Body of pancreas (tissue), 4 donors: ENCODE data around the gene ARHGAP29. TPM values are rescaled to one million over a fixed set of nuclear protein-coding genes. Genes with fewer than 3 reads are reported as not detected.
"Not testable (repeated sequence)": the region's sequence is repeated elsewhere in the genome, so short reads cannot be mapped to it uniquely, and the experiment has no call there.

Source experiments
- ATAC-seq: fragments of 150-250 bp; one replicate; pipeline ENCODE4 v1.9.1; 2016
- DNase-seq, 4 donors: peaks; one replicate each; pipeline ENCODE4 v3.0.0-alpha.2; 2019
- H3K27ac ChIP-seq, 4 donors: fragments of 200-600 bp; sonication (generic); 1 replicate in 3 of 4; 2 replicates in 1 of 4; pipeline versions ENCODE4 v1.5.1 to v1.6.1; 2016 to 2019; ENCODE audit warnings: mild to moderate bottlenecking in 1 of 4, mixed read lengths in 1 of 4, moderate library complexity in 1 of 4
- H3K27me3 ChIP-seq, 2 donors: fragments of 200-600 bp; sonication (generic); one replicate each; pipeline ENCODE4 v1.6.0; 2016; ENCODE audit warnings: mild to moderate bottlenecking in 1 of 2
- H3K36me3 ChIP-seq, 2 donors: fragments of 200-600 bp; sonication (generic); replicated peaks in 1 of 2; 2 replicates each; pipeline ENCODE4 v1.5.1; 2016; ENCODE audit warnings: low read depth in 2 of 2; ENCODE audit not compliant: insufficient read depth in 1 of 2
- H3K4me1 ChIP-seq: fragments of 200-600 bp; sonication (generic); one replicate; pipeline ENCODE4 v1.6.0; 2016
- H3K4me3 ChIP-seq, 2 donors: fragments of 200-600 bp; sonication (generic); 1 replicate in 1 of 2; 2 replicates in 1 of 2; pipeline ENCODE4 v1.5.1; 2016 to 2019
- H3K9me3 ChIP-seq, 3 donors: fragments of 200-600 bp; sonication (generic); 1 replicate in 2 of 3; 2 replicates in 1 of 3; pipeline ENCODE4 v1.5.1; 2016
- POLR2A ChIP-seq, 3 donors: fragments of 450-650 bp; IDR thresholded peaks; one replicate each; pipeline ENCODE4 v1.6.1; 2016; ENCODE audit warnings: antibody characterized with exemption in 3 of 3, mild to moderate bottlenecking in 2 of 3
- WGBS, 2 donors: methylation state at CpG; one replicate each; pipeline ENCODE4 v1.1.5; 2017; 5-methylcytosine and 5-hydroxymethylcytosine counted together
- intact Hi-C: fragments of 100-400 bp; cut with DNase I; formaldehyde crosslinking; loops from one replicate; pipeline ENCODE4 v1.15.1; 2023
- total RNA-seq, 2 donors: library from RNA; depleted of rRNA; stranded (reverse); fragments of >200 nt; gene quantifications; one replicate each; pipeline ENCODE4 v1.1.0, GENCODE V29; 2016
- TF ChIP-seq, protein P1 (sequence below), 7 experiments: fragments of 450-650 bp in 4 of 7; fragments of 200-600 bp in 3 of 7; sonication (generic) in 3 of 7; IDR thresholded peaks; one replicate each; pipeline ENCODE4 v1.5.1; 2016 to 2019; ENCODE audit warnings: antibody characterized with exemption in 7 of 7

Gene ARHGAP29
- total RNA-seq, 2 donors from 2014 or later, result 20.1 to 22.8 TPM

DNA sequence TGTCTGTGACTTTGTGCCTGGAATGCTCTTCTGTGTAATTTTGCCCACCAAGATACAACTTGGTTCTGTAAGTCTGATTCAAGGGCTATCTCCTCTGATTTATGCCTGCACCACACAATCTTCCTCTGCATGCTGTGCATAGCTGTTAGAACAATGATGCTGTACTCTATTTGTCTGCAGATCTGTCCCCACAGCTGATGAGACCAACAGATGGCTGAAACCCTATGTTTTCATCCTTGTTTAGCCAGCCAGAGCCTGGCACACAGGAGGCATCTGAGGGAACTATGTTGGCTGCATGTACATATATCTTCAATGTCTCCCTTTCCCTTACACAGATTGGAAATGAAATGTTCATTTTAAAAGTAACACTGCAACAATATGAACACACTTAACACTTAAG, 58.5 kb downstream of the ARHGAP29 start:
- Histone ChIP-seq H3K27ac (no peak overlapping the region), H3K4me3 (no peak overlapping the region), H3K4me1 (no peaks in the 10 kb centered on the region), H3K9me3 (no peaks in the 10 kb centered on the region), H3K36me3 (peaks cover 0 to 6% of the 10 kb centered on the region in 2 donors), H3K27me3 (no peaks in the 10 kb centered on the region)
- ATAC-seq, result no peak
- no peak for TF ChIP-seq POLR2A (IDR thresholded peaks at IDR 0.05)
- TF ChIP-seq, protein P1, sequence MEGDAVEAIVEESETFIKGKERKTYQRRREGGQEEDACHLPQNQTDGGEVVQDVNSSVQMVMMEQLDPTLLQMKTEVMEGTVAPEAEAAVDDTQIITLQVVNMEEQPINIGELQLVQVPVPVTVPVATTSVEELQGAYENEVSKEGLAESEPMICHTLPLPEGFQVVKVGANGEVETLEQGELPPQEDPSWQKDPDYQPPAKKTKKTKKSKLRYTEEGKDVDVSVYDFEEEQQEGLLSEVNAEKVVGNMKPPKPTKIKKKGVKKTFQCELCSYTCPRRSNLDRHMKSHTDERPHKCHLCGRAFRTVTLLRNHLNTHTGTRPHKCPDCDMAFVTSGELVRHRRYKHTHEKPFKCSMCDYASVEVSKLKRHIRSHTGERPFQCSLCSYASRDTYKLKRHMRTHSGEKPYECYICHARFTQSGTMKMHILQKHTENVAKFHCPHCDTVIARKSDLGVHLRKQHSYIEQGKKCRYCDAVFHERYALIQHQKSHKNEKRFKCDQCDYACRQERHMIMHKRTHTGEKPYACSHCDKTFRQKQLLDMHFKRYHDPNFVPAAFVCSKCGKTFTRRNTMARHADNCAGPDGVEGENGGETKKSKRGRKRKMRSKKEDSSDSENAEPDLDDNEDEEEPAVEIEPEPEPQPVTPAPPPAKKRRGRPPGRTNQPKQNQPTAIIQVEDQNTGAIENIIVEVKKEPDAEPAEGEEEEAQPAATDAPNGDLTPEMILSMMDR (IDR thresholded peaks at IDR 0.05), result no peak
- no peak for DNase-seq
- intact Hi-C loops, result no loop called here

DNA sequence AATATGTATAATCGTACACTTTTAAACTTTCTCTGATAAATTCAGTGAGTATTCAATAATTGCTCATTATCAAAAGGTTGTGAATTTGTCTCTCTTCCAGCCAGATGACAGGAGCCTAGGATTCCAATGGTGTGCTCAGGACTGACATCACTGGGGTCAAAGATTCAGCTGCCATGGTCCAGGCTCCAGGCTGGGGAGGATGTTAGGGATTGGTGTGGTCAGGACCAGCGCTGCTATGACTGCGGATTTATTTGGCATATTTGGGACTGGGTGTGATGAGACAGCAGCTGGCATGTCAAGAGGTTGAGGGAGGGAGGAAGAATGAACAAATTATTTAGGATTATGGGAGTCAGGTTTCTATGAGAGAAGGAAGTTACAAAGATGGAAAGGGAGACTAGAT, 68.3 kb downstream of the ARHGAP29 start:
- intact Hi-C loops, result no loop called here
- TF ChIP-seq, protein P1 (IDR thresholded peaks at IDR 0.05), result no peak
- TF ChIP-seq POLR2A (IDR thresholded peaks at IDR 0.05), result no peak
- 84 to 91% methylated on average over 3 of the region's 3 CpGs for WGBS, 2 donors
- Histone ChIP-seq H3K36me3 (peaks cover 0 to 6% of the 10 kb centered on the region in 2 donors), H3K4me1 (no peaks in the 10 kb centered on the region), H3K27me3 (no peaks in the 10 kb centered on the region), H3K27ac (no peak overlapping the region), H3K9me3 (no peaks in the 10 kb centered on the region), H3K4me3 (no peak overlapping the region)
- ATAC-seq (no peak), DNase-seq (no peak)

DNA sequence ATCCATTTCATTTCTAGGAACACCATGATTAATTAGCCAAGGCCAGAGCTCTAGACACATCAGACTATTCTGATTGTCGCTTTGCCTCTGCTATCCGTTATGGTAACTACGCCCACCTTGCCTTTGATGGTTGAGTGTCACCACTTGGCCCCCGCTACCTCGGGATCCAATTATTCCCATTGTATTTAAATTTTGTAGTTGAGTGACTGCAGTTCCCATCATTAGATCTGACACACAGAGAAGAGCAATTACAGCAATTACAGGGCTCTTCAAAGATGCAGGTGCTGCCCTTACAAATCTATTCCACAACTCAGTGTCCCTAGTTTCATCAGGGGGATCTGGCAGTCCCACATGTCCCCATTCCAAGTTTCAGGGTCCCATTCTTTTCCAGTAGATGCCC, 71.5 kb downstream of the ARHGAP29 start:
- H3K36me3 ChIP-seq, result no peaks in the 10 kb centered on the region
- no peak for TF ChIP-seq POLR2A (IDR thresholded peaks at IDR 0.05)
- TF ChIP-seq, protein P1 (IDR thresholded peaks at IDR 0.05), result no peak
- H3K4me3 ChIP-seq, result no peak overlapping the region
- intact Hi-C loops, result no loop called here
- H3K27ac ChIP-seq, result no peak overlapping the region
- no peaks in the 10 kb centered on the region for H3K4me1 ChIP-seq
- WGBS, 2 donors, result 83 to 89% methylated on average over 5 of the region's 5 CpGs
- no peak for DNase-seq
- ATAC-seq, result no peak
- no peaks in the 10 kb centered on the region for H3K27me3 ChIP-seq
- no peaks in the 10 kb centered on the region for H3K9me3 ChIP-seq

DNA sequence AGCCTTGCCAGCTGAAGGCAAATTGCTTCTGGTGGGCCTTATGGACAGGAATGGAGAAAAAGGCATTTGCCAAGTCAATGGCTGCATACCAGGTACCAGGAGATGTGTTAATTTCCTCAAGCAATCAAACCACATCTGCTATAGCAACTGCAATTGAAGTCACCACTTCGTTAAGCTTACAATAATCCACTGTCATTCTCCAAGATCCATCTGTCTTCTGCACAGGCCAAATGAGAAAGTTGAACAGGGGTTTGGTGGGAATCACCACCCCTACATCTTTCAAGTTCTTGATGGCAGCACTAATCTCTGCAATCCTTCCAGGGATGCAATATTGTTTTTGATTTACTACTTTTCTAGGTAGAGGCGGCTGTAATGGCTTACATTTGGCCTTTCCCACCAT, 72.5 kb downstream of the ARHGAP29 start:
- H3K27ac ChIP-seq, DNase-seq, H3K4me1 ChIP-seq, intact Hi-C loops, ATAC-seq, H3K4me3 ChIP-seq, H3K36me3 ChIP-seq, H3K9me3 ChIP-seq, H3K27me3 ChIP-seq: not testable (repeated sequence)
- WGBS, 2 donors, result 56 to 64% methylated on average over 2 of the region's 2 CpGs

DNA sequence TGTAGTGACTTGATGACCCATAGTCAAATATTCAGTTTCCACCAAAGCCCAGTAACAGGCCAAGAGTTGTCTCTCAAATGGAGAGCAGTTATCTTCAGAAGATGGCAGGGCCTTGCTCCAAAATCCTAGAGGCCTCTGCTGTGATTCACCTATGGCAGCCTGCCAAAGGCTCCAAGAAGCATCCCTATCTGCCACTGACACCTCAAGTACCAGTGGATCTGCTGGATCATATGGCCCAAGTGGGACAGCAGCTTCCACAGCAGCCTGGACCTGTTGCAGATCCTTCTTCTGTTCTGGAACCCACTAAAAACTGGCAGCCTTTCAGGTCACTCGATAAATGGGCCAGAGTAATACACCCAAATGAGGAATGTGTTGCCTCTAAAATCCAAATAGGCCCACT, 73.3 kb downstream of the ARHGAP29 start:
- H3K4me3 ChIP-seq, DNase-seq, intact Hi-C loops, H3K27me3 ChIP-seq, ATAC-seq, H3K36me3 ChIP-seq, H3K27ac ChIP-seq, H3K9me3 ChIP-seq, H3K4me1 ChIP-seq: not testable (repeated sequence)
- WGBS, 2 donors, result 80 to 95% methylated on average over 1 of the region's 1 CpG

DNA sequence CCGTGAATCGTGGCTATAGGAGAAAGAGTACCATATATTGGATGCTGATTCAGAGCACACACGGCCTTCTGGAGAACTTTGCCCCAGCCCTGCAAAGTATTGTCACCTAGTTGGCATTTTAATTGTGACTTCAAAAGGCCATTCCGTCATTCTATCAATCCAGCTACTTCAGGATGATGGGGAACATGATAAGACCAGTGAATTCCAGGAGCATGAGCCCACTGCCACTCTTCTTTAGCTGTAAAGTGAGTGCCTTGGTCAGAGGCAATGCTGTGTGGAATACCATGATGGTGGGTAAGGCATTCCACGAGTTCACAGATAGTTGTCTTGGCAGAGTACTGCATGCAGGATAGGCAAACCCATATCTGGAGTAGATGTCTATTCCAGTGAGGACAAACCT, 74.1 kb downstream of the ARHGAP29 start:
- DNase-seq, intact Hi-C loops, H3K4me1 ChIP-seq, H3K4me3 ChIP-seq, H3K27ac ChIP-seq, H3K27me3 ChIP-seq, ATAC-seq, H3K36me3 ChIP-seq, H3K9me3 ChIP-seq: not testable (repeated sequence)
- WGBS, 2 donors, result 74 to 80% methylated on average over 5 of the region's 5 CpGs
